Esophagus muscularis mucosa (tissue), 4 donors: Measurements from ENCODE around the gene WFDC9.

ENCODE experiments used
- EP300 ChIP-seq: sonication (generic); formaldehyde crosslinking; IDR thresholded peaks from one replicate; pipeline ENCODE4 v1.6.1; 2017; ENCODE audit warnings: antibody characterized with exemption
- POLR2A ChIP-seq: fragments of 450-650 bp; IDR thresholded peaks from one replicate; pipeline ENCODE4 v1.6.1; 2017; ENCODE audit warnings: antibody characterized with exemption, moderate library complexity, mild to moderate bottlenecking, low read depth
- POLR2AphosphoS5 ChIP-seq, 2 donors: sonication (generic); formaldehyde crosslinking; IDR thresholded peaks; one replicate each; pipeline ENCODE4 v1.6.1; 2017; ENCODE audit warnings: antibody characterized with exemption in 2 of 2
- TF ChIP-seq, protein P1 (sequence below), 3 experiments: fragments of 200-600 bp in 2 of 3; fragments of 450-650 bp in 1 of 3; sonication (generic) in 2 of 3; IDR thresholded peaks; one replicate each; pipeline ENCODE4 v1.5.1; 2017 to 2019; ENCODE audit warnings: antibody characterized with exemption in 3 of 3, mild to moderate bottlenecking in 2 of 3, moderate library complexity in 1 of 3

DNA sequence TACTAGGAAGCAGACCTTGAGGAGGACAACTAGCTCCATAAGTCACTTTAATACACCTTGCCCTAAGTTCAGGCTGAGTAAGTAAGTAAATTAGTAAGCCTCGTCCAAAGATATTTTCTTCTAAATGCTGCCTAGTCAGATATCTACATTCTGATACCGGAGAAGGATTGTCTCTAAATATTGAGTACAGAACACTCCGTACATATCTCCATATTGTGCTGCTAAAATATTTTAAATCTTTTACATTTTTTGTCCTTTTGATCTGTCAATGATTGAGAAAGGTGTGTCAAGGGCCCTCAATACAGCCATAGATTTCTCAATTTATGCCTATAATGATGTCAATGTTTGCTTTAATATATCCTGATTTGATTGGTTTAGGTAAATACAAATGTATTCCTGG lies 55.2 kb downstream of the WFDC9 start:
- no peak for TF ChIP-seq POLR2AphosphoS5 (IDR thresholded peaks at IDR 0.05)
- TF ChIP-seq, protein P1, sequence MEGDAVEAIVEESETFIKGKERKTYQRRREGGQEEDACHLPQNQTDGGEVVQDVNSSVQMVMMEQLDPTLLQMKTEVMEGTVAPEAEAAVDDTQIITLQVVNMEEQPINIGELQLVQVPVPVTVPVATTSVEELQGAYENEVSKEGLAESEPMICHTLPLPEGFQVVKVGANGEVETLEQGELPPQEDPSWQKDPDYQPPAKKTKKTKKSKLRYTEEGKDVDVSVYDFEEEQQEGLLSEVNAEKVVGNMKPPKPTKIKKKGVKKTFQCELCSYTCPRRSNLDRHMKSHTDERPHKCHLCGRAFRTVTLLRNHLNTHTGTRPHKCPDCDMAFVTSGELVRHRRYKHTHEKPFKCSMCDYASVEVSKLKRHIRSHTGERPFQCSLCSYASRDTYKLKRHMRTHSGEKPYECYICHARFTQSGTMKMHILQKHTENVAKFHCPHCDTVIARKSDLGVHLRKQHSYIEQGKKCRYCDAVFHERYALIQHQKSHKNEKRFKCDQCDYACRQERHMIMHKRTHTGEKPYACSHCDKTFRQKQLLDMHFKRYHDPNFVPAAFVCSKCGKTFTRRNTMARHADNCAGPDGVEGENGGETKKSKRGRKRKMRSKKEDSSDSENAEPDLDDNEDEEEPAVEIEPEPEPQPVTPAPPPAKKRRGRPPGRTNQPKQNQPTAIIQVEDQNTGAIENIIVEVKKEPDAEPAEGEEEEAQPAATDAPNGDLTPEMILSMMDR (IDR thresholded peaks at IDR 0.05) = no peak
- TF ChIP-seq POLR2A = no peak
- TF ChIP-seq EP300 = no peak
